Mesenteric fat pad (tissue), 1 donor: ENCODE results near the gene SPATA21. TPM values are rescaled to one million over a fixed set of nuclear protein-coding genes. Genes with fewer than 3 reads are reported as not detected.

Source experiments
- DNase-seq: peaks from one replicate; pipeline ENCODE4 v3.0.0-alpha.2; 2020; ENCODE audit warnings: low spot score
- total RNA-seq: library from RNA; stranded (reverse); fragmentation: NEBNext Ultra II Directional; extraction: Animal tissue kit (Norgen Biotek cat#: 25700); gene quantifications from one replicate; pipeline ENCODE4 v1.2.1, GENCODE V29; 2021
- donor health status: DM: yes; HTN: yes; CAD: no.

SPATA21 gene
- total RNA-seq, 1 donor from 2014 or later: not detected

- DNase-seq: no peak
Observed at GRCh38 chr1:16421201-16421600, 16.0 kb downstream of the SPATA21 start.

GRCh38 chr1:16420424-16421118, 16.7 kb downstream of the SPATA21 start:
- DNase-seq: no peak

GRCh38 chr1:16418823-16419425, 18.3 kb downstream of the SPATA21 start:
- no peak for DNase-seq

GRCh38 chr1:16413191-16413590, 24.0 kb downstream of the SPATA21 start:
- DNase-seq: no peak

- no peak for DNase-seq
Observed at GRCh38 chr1:16410803-16411202, 26.4 kb downstream of the SPATA21 start.

GRCh38 chr1:16409536-16410152, 27.6 kb downstream of the SPATA21 start:
- DNase-seq: no peak

GRCh38 chr1:16406868-16407267, 30.4 kb downstream of the SPATA21 start:
- DNase-seq: no peak

- no peak for DNase-seq
Observed at GRCh38 chr1:16405441-16405840, 31.8 kb downstream of the SPATA21 start.

GRCh38 chr1:16402742-16403141, 34.5 kb downstream of the SPATA21 start:
- no peak for DNase-seq

GRCh38 chr1:16398371-16398953, 38.8 kb downstream of the SPATA21 start:
- DNase-seq: no peak

GRCh38 chr1:16397120-16397519, 40.1 kb downstream of the SPATA21 start:
- DNase-seq: no peak

- no peak for DNase-seq
Observed at GRCh38 chr1:16396591-16396990, 40.6 kb downstream of the SPATA21 start.

GRCh38 chr1:16394977-16395376, 42.2 kb downstream of the SPATA21 start:
- no peak for DNase-seq

GRCh38 chr1:16393570-16394521, 43.4 kb downstream of the SPATA21 start:
- no peak for DNase-seq

- no peak for DNase-seq
Observed at GRCh38 chr1:16392740-16393569, 44.3 kb downstream of the SPATA21 start.

- DNase-seq: no peak
Observed at GRCh38 chr1:16391411-16391810, 45.8 kb downstream of the SPATA21 start.

GRCh38 chr1:16387201-16388188, 49.7 kb downstream of the SPATA21 start:
- no peak for DNase-seq

GRCh38 chr1:16386454-16387113, 50.6 kb downstream of the SPATA21 start:
- DNase-seq: no peak
